Sigmoid colon (tissue), 7 donors: Measurements from ENCODE around the gene PIK3R6. TPM values are rescaled to one million over a fixed set of nuclear protein-coding genes. Genes with fewer than 3 reads are reported as not detected.

Source experiments
- DNase-seq: peaks from one replicate; pipeline ENCODE4 v3.0.0-alpha.2; 2019
- H3K27ac ChIP-seq, 4 donors: fragments of 200-600 bp; sonication (generic); one replicate each; pipeline ENCODE4 v1.5.1; 2016 to 2019; ENCODE audit warnings: mild to moderate bottlenecking in 1 of 4
- H3K27me3 ChIP-seq, 3 donors: fragments of 200-600 bp; sonication (generic); one replicate each; pipeline ENCODE4 v1.5.1; 2019; ENCODE audit warnings: mild to moderate bottlenecking in 1 of 3
- H3K36me3 ChIP-seq, 4 donors: fragments of 200-600 bp; sonication (generic); one replicate each; pipeline ENCODE4 v1.5.1; 2016 to 2019
- H3K4me1 ChIP-seq, 4 donors: fragments of 200-600 bp; sonication (generic); one replicate each; pipeline ENCODE4 v1.5.1; 2017 to 2019
- H3K4me3 ChIP-seq, 4 donors: fragments of 200-600 bp; sonication (generic); one replicate each; pipeline ENCODE4 v1.5.1; 2017 to 2019; ENCODE audit warnings: mild to moderate bottlenecking in 2 of 4, moderate library complexity in 1 of 4
- H3K9me3 ChIP-seq, 4 donors: fragments of 200-600 bp in 3 of 4; sonication (generic) in 3 of 4; one replicate each; pipeline versions ENCODE4 v1.5.1 to v1.6.1; 2013 to 2019
- CTCF ChIP-seq, 4 experiments: fragments of 450-650 bp in 3 of 4; fragments of 200-600 bp in 1 of 4; IDR thresholded peaks; one replicate each; pipeline ENCODE4 v1.5.1; 2016 to 2019; ENCODE audit warnings: antibody characterized with exemption in 4 of 4, mild to moderate bottlenecking in 3 of 4, moderate library complexity in 2 of 4
- EP300 ChIP-seq, 4 donors: sonication (generic); formaldehyde crosslinking; IDR thresholded peaks; one replicate each; pipeline ENCODE4 v1.6.1; 2017; ENCODE audit warnings: antibody characterized with exemption in 4 of 4
- POLR2A ChIP-seq, 2 donors: fragments of 450-650 bp; IDR thresholded peaks; one replicate each; pipeline ENCODE4 v1.6.1; 2016; ENCODE audit warnings: antibody characterized with exemption in 2 of 2, mild to moderate bottlenecking in 2 of 2, moderate library complexity in 2 of 2
- POLR2AphosphoS5 ChIP-seq, 4 donors: sonication (generic); formaldehyde crosslinking; IDR thresholded peaks; one replicate each; pipeline ENCODE4 v1.6.1; 2017; ENCODE audit warnings: antibody characterized with exemption in 4 of 4
- WGBS, 2 donors: extraction: QIAGEN DNeasy Blood & Tissue Kit; methylation state at CpG; one replicate each; pipeline ENCODE4 v1.1.7; 2013; 5-methylcytosine and 5-hydroxymethylcytosine counted together
- intact Hi-C: fragments of 100-400 bp; cut with DNase I; formaldehyde crosslinking; loops from one replicate; pipeline ENCODE4 v1.15.1; 2023
- polyA plus RNA-seq, 3 donors: library from polyadenylated mRNA; stranded (reverse); fragments of 200-250 nt; gene quantifications; one replicate each; pipeline ENCODE4 v1.2.3, GENCODE V29; 2013
- total RNA-seq, 4 donors: library from RNA; depleted of rRNA; stranded (reverse); fragments of >200 nt; gene quantifications; one replicate each; pipeline ENCODE4 v1.1.0, GENCODE V29; 2016
- donor health status: healthy with polysubstance abuse.
- donor health status: Bipolar disorder and iron deficiency.
- donor health status: healthy.

The PIK3R6 gene
- total and polyA plus RNA-seq, 7 donors, result 0.54 to 1.2 (median 0.77) TPM; not detected in 2

- WGBS, 2 donors, result 83 to 89% methylated on average over 4 of the region's 4 CpGs
- intact Hi-C loops, result no loop called here
- no peak overlapping the region for H3K4me3 ChIP-seq
- H3K9me3 ChIP-seq, result no peaks in the 10 kb centered on the region
- H3K4me1 ChIP-seq, result no peaks in the 10 kb centered on the region
- peaks cover 0 to 26% (median 12%) of the 10 kb centered on the region in 3 donors for H3K27me3 ChIP-seq
- no peak overlapping the region for H3K27ac ChIP-seq
- no peaks in the 10 kb centered on the region for H3K36me3 ChIP-seq
- TF ChIP-seq POLR2AphosphoS5 (IDR thresholded peaks at IDR 0.05), result no peak
- no peak for TF ChIP-seq EP300 (IDR thresholded peaks at IDR 0.05)
- TF ChIP-seq CTCF (IDR thresholded peaks at IDR 0.05), result no peak
- no peak for TF ChIP-seq POLR2A (IDR thresholded peaks at IDR 0.05)
- no peak for DNase-seq
Measured at GRCh38 chr17:8877984-8878383, 10.5 kb upstream of the PIK3R6 start.

- Histone ChIP-seq H3K4me3 (no peak overlapping the region), H3K27me3 (peaks cover 0 to 30% (median 12%) of the 10 kb centered on the region in 3 donors), H3K36me3 (no peaks in the 10 kb centered on the region), H3K9me3 (no peaks in the 10 kb centered on the region), H3K4me1 (no peaks in the 10 kb centered on the region), H3K27ac (no peak overlapping the region)
- intact Hi-C loops, result no loop called here
- no peak for DNase-seq
- TF ChIP-seq EP300 (IDR thresholded peaks at IDR 0.05) (no peak), POLR2A (IDR thresholded peaks at IDR 0.05) (no peak), POLR2AphosphoS5 (IDR thresholded peaks at IDR 0.05) (no peak), CTCF (IDR thresholded peaks at IDR 0.05) (no peak)
- 78 to 87% methylated on average over 5 of the region's 5 CpGs for WGBS, 2 donors
Measured at GRCh38 chr17:8875957-8876356, 8.5 kb upstream of the PIK3R6 start.

GRCh38 chr17:8875436-8875835 is 8.0 kb upstream of the PIK3R6 start:
- Histone ChIP-seq H3K36me3 (no peaks in the 10 kb centered on the region), H3K27me3 (peaks cover 0 to 30% (median 12%) of the 10 kb centered on the region in 3 donors), H3K9me3 (no peaks in the 10 kb centered on the region), H3K4me1 (no peaks in the 10 kb centered on the region), H3K27ac (no peak overlapping the region), H3K4me3 (no peak overlapping the region)
- TF ChIP-seq POLR2A (IDR thresholded peaks at IDR 0.05), result no peak
- TF ChIP-seq POLR2AphosphoS5 (IDR thresholded peaks at IDR 0.05), result no peak
- TF ChIP-seq CTCF (IDR thresholded peaks at IDR 0.05), result no peak
- TF ChIP-seq EP300 (IDR thresholded peaks at IDR 0.05), result no peak
- intact Hi-C loops, result no loop called here
- no peak for DNase-seq
- WGBS, 2 donors, result 81 to 86% methylated on average over 12 of the region's 12 CpGs

- no peaks in the 10 kb centered on the region for H3K36me3 ChIP-seq
- no peaks in the 10 kb centered on the region for H3K4me1 ChIP-seq
- H3K4me3 ChIP-seq, result no peak overlapping the region
- H3K9me3 ChIP-seq, result no peaks in the 10 kb centered on the region
- TF ChIP-seq EP300 (IDR thresholded peaks at IDR 0.05) (no peak), POLR2AphosphoS5 (IDR thresholded peaks at IDR 0.05) (no peak), POLR2A (IDR thresholded peaks at IDR 0.05) (no peak), CTCF (IDR thresholded peaks at IDR 0.05) (no peak)
- peaks cover 0 to 30% (median 12%) of the 10 kb centered on the region in 3 donors for H3K27me3 ChIP-seq
- DNase-seq, result no peak
- intact Hi-C loops, result no loop called here
- 47 to 66% methylated on average over 19 of the region's 19 CpGs for WGBS, 2 donors
- no peak overlapping the region for H3K27ac ChIP-seq
Measured at GRCh38 chr17:8873801-8874715, 6.6 kb upstream of the PIK3R6 start.
